IgD-negative memory B cell (primary cell): ENCODE measurements around the gene POLA1. TPM values are rescaled to one million over a fixed set of nuclear protein-coding genes. Genes with fewer than 3 reads are reported as not detected.
"Not testable (repeated sequence)": the region's sequence is repeated elsewhere in the genome, so short reads cannot be mapped to it uniquely, and the experiment has no call there.

ENCODE experiments used
- H3K27ac Mint-ChIP-seq, 3 donors: one replicate each; pipeline ENCODE4 v1.8.0; 2020 to 2022; ENCODE audit warnings: mild to moderate bottlenecking in 3 of 3, mixed read lengths in 3 of 3, moderate library complexity in 1 of 3
- H3K27me3 Mint-ChIP-seq: one replicate; pipeline ENCODE4 v1.8.0; 2021; ENCODE audit warnings: mixed read lengths
- H3K36me3 Mint-ChIP-seq: one replicate; pipeline ENCODE4 v1.8.0; 2020; ENCODE audit warnings: mild to moderate bottlenecking, mixed read lengths
- H3K4me1 Mint-ChIP-seq, 3 donors: one replicate each; pipeline ENCODE4 v1.8.0; 2020 to 2022; ENCODE audit warnings: mixed read lengths in 3 of 3, mild to moderate bottlenecking in 1 of 3
- H3K4me3 Mint-ChIP-seq, 4 donors: one replicate each; pipeline ENCODE4 v1.8.0; 2020 to 2022; ENCODE audit warnings: mild to moderate bottlenecking in 4 of 4, mixed read lengths in 4 of 4, moderate library complexity in 3 of 4
- H3K9me3 Mint-ChIP-seq, 3 donors: one replicate each; pipeline ENCODE4 v1.8.0; 2020 to 2021; ENCODE audit warnings: mixed read lengths in 3 of 3, mild to moderate bottlenecking in 1 of 3
- polyA plus RNA-seq: library from polyadenylated mRNA; unstranded; fragments of 300-500 nt; fragmentation: Illumina TruSeq; gene quantifications from one replicate; pipeline ENCODE4 v1.2.3, GENCODE V29; 2021

Gene POLA1
- polyA plus RNA-seq, 1 donor from 2014 or later = 4.3 TPM

- H3K27me3 Mint-ChIP-seq, H3K4me1 Mint-ChIP-seq, H3K9me3 Mint-ChIP-seq, H3K4me3 Mint-ChIP-seq, H3K36me3 Mint-ChIP-seq, H3K27ac Mint-ChIP-seq: not testable (repeated sequence)
Observed at GRCh38 chrX:24863779-24864178, 170.1 kb downstream of the POLA1 start.

GRCh38 chrX:24870143-24870542 lies 176.4 kb downstream of the POLA1 start:
- no peak overlapping the region for H3K4me3 Mint-ChIP-seq
- H3K27me3 Mint-ChIP-seq = no peaks in the 10 kb centered on the region
- H3K27ac Mint-ChIP-seq = no peak overlapping the region
- H3K36me3 Mint-ChIP-seq = no peaks in the 10 kb centered on the region
- H3K4me1 Mint-ChIP-seq = no peaks in the 10 kb centered on the region
- H3K9me3 Mint-ChIP-seq = no peaks in the 10 kb centered on the region

DNA sequence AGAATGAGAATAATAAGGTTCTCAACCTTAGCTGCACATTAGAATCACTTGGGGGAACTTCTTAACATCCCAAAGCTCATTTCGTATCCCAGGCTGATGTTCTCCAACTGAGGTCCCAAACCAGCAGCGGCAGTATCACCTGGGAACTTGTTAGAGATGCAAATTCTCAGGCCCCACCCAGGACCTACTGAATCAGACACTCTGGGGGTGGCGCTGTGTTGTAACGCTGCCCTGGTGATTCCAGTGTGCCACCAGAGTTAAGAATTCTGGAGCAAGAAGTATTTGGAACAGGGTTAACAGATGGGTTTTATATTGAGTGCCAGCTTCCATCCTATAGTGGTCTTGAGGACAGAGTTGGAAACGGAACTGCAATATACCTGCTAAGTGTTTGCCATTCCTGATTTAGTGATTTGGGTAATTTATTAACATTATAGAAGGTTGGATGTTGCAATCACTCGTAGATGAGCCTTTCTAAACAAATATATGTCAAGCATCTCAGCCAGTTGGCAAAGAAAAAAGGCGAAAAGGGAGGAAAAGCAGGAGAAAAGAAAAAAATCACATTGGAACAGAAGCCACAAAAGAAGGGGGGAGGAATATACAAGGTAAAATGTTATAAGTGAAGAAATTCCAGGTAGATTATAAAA lies 181.0 kb downstream of the POLA1 start:
- no peak overlapping the region for H3K27ac Mint-ChIP-seq
- H3K36me3 Mint-ChIP-seq = peaks cover 2% of the 10 kb centered on the region
- H3K9me3 Mint-ChIP-seq = no peaks in the 10 kb centered on the region
- H3K4me1 Mint-ChIP-seq = no peaks in the 10 kb centered on the region
- no peaks in the 10 kb centered on the region for H3K27me3 Mint-ChIP-seq
- no peak overlapping the region for H3K4me3 Mint-ChIP-seq

DNA sequence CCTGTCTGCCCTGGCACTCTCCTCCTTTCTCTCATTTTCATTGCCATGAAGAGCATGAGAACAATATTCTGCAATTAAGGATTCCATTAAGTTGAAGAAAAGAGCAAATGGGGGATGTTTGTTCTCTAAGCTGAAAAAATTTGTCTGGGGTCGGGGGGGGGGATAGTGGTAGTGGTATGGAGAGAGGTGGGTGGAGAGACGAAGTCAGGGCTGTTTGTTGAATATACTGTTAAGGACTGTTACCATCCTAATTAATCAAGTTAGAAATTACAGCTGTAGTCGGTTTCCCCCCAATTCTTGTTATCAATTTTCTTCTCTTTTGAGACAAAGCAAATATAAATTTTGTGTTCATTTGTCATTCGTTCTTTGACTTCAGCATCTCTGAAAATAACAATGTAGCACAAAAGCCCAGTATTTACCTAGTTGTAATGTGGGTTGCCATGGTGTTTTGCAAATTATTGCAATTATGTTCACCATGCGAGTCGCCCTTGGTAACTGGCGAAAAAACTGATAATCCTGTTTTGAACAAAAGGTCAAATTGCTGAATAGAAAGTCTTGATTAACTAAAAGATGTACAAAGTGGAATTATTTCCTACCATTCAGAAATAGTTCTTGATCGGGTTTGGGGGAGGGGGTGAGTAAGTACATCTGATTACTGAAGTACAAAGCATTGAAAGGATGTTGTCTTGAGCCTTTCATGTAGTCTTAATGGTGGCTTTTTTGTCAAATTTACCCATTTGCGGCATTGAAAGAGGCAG lies 183.0 kb downstream of the POLA1 start:
- Mint-ChIP-seq H3K4me1 (peaks cover 0 to 3% (median 0%) of the 10 kb centered on the region in 3 donors), H3K9me3 (no peaks in the 10 kb centered on the region), H3K4me3 (no peak overlapping the region), H3K27me3 (no peaks in the 10 kb centered on the region), H3K27ac (no peak overlapping the region), H3K36me3 (peaks cover 2% of the 10 kb centered on the region)

DNA sequence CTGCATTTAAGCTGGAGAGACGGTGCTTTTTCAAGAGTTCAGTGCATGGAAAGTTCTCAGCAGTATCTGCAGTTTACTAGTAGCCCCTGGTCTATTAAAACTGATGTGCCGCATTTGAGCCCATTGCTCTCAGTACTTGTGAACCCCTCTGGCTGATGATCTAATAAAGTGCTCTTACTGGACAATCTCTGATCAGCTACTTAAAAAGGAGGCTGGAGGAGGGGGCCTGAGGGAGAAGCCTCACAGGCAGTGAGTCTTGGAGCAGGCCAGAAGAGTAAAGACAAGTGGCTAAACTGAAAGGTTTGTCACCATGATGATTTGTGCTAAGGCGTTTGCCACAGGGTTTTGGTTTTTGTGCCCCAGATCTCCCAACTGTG lies 183.6 kb downstream of the POLA1 start:
- Mint-ChIP-seq H3K27ac (no peak overlapping the region), H3K4me3 (no peak overlapping the region), H3K36me3 (peaks cover 3% of the 10 kb centered on the region), H3K27me3 (no peaks in the 10 kb centered on the region), H3K9me3 (no peaks in the 10 kb centered on the region), H3K4me1 (peaks cover 0 to 4% (median 0%) of the 10 kb centered on the region in 3 donors)

DNA sequence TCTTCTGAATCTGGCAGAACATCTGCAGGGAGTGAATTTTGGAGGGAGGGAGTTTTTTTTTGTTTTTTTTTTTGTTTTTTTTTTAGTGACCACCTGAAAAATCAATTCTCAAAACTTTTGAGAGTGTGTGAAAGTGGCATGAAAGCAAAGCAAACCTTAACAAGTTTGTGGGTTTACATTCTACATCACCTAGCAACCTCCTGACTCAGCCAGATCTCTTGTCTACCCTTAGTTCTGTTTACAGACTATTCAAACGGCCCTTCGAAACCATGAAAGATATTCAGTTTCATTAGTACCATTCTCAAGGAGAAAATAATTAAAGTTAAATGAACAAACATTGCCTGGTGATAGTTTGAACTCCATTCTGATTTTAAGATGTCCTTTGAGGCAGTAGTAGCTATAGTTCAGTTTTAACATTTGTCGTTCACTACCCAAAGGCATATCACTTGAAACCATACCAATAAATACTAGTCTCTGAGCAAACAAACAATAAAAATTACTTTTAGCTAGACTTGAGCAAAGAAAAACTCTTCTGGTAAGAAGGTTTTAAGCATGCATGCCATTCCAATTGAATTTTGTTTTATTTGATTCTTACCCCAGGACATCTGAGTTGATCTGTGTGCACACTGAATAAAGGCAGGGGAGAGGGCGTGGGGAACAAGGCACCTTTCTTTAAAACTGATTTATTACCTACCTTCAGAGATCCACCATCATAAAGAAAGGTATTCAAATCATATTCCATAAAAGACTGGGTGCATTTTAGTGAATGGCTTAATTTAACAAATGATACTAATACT lies 184.3 kb downstream of the POLA1 start:
- H3K9me3 Mint-ChIP-seq = no peaks in the 10 kb centered on the region

GRCh38 chrX:24879679-24880078 lies 186.0 kb downstream of the POLA1 start:
- Mint-ChIP-seq H3K4me3 (no peak overlapping the region), H3K36me3 (peaks cover 3% of the 10 kb centered on the region), H3K4me1 (peaks cover 0 to 6% (median 0%) of the 10 kb centered on the region in 3 donors), H3K9me3 (no peaks in the 10 kb centered on the region), H3K27ac (no peak overlapping the region), H3K27me3 (no peaks in the 10 kb centered on the region)

More for the DNA sequence above, 184.3 kb downstream of the POLA1 start:
- H3K4me1 Mint-ChIP-seq = peaks cover 0 to 6% (median 0%) of the 10 kb centered on the region in 3 donors
- no peaks in the 10 kb centered on the region for H3K27me3 Mint-ChIP-seq
- peaks cover 3% of the 10 kb centered on the region for H3K36me3 Mint-ChIP-seq
- H3K4me3 Mint-ChIP-seq = no peak overlapping the region
- H3K27ac Mint-ChIP-seq = no peak overlapping the region

DNA sequence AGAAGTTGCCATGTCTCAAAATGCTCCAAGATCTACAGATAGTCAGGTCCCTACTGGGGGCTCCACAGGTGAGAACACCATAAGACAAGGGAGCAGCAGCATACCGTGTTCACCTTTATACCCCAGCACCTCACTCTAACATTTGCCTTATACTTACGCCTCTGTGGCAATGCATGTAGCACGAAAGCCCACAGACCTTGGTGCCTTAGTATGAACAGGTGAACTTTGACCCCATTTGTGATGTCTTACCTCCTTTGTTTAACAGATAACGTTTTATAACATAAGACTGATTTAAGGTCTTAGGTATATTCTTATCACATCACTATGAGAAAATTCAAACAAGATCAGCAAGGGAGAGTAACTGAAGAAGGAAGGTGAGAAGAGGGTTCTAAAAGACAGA lies 193.2 kb downstream of the POLA1 start:
- H3K36me3 Mint-ChIP-seq = peaks cover 5% of the 10 kb centered on the region
- H3K4me1 Mint-ChIP-seq = peaks cover 0 to 1% (median 0%) of the 10 kb centered on the region in 3 donors
- H3K9me3 Mint-ChIP-seq = no peaks in the 10 kb centered on the region
- H3K27me3 Mint-ChIP-seq = no peaks in the 10 kb centered on the region
- H3K4me3 Mint-ChIP-seq = no peak overlapping the region
- H3K27ac Mint-ChIP-seq = no peak overlapping the region

GRCh38 chrX:24890677-24891076 lies 197.0 kb downstream of the POLA1 start:
- H3K27ac Mint-ChIP-seq = no peak overlapping the region
- H3K9me3 Mint-ChIP-seq = peaks cover 2 to 4% (median 4%) of the 10 kb centered on the region in 3 donors
- H3K4me3 Mint-ChIP-seq = no peak overlapping the region
- H3K27me3 Mint-ChIP-seq = no peaks in the 10 kb centered on the region
- peaks cover 4% of the 10 kb centered on the region for H3K36me3 Mint-ChIP-seq
- no peaks in the 10 kb centered on the region for H3K4me1 Mint-ChIP-seq

- Mint-ChIP-seq H3K36me3 (peaks cover 8% of the 10 kb centered on the region), H3K4me1 (peaks cover 0 to 3% (median 0%) of the 10 kb centered on the region in 3 donors), H3K27ac (no peak overlapping the region), H3K4me3 (no peak overlapping the region), H3K9me3 (no peaks in the 10 kb centered on the region), H3K27me3 (no peaks in the 10 kb centered on the region)
Observed at GRCh38 chrX:24899391-24899790, 205.7 kb downstream of the POLA1 start.

GRCh38 chrX:24900234-24900633 lies 206.5 kb downstream of the POLA1 start:
- H3K4me1 Mint-ChIP-seq = peaks cover 0 to 3% (median 0%) of the 10 kb centered on the region in 3 donors
- no peak overlapping the region for H3K27ac Mint-ChIP-seq
- peaks cover 8% of the 10 kb centered on the region for H3K36me3 Mint-ChIP-seq
- H3K27me3 Mint-ChIP-seq = no peaks in the 10 kb centered on the region
- H3K4me3 Mint-ChIP-seq = no peak overlapping the region
- no peaks in the 10 kb centered on the region for H3K9me3 Mint-ChIP-seq

DNA sequence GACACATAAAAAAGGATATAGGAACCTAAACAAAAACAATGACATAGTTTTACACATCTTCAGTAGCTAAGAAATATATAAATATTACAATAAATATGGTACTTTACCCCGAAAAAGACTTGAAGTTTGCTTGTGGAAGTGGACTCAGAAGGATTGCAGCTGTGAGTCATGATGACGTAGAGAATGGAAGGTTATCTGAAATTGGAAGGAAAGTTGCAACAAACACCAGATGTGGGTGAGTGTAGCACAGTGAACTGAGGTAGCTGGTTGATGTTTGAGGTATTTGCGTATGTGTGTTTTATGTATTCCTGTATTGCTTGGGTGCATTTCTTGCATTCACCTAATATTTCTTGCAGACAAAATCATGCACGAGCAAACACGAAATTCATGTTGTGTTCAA lies 209.1 kb downstream of the POLA1 start:
- Mint-ChIP-seq H3K4me3 (no peak overlapping the region), H3K27ac (no peak overlapping the region), H3K27me3 (no peaks in the 10 kb centered on the region), H3K4me1 (no peaks in the 10 kb centered on the region), H3K36me3 (peaks cover 8% of the 10 kb centered on the region), H3K9me3 (peaks cover 0 to 5% (median 0%) of the 10 kb centered on the region in 3 donors)

DNA sequence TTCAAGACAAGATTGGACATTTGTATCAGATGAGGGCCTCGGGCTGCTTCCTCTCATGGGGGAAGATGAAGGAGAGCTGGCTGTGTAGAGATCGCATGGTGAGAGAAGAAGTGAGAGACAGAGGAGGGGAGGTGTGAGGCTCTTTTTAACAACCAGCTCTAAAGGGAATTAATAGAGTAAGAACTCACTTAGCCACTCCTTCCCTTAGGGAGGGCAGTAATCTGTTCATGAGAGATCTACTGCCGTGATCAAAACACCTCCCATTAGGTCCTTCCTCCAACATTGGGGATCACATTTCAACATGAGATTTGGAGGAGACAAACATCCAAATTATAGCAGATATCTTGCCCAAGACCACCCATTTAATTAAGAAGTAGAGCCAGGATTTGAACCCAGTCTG lies 225.0 kb downstream of the POLA1 start:
- Mint-ChIP-seq H3K36me3 (no peaks in the 10 kb centered on the region), H3K4me1 (no peaks in the 10 kb centered on the region), H3K9me3 (no peaks in the 10 kb centered on the region), H3K27ac (no peak overlapping the region), H3K27me3 (no peaks in the 10 kb centered on the region), H3K4me3 (no peak overlapping the region)

DNA sequence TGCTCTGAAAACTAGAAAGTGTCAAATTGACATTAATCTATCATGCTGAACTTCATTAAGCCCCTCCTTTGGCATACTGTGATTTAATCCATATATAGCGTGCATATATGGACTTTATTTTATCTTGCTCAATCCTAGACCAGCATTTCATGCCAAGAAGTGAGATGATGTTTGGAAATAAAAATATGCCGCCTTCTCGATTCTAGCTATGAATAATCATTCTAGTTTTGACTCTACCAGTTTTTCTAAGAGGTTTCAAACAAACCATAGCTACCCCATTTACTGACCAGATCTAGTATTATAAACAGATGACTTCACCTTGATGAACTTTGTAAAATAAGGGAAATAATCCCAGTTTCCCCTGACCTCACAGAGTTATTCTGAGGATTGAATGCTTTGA lies 227.1 kb downstream of the POLA1 start:
- H3K27ac Mint-ChIP-seq = no peak overlapping the region
- H3K9me3 Mint-ChIP-seq = no peaks in the 10 kb centered on the region
- H3K36me3 Mint-ChIP-seq = no peaks in the 10 kb centered on the region
- no peaks in the 10 kb centered on the region for H3K4me1 Mint-ChIP-seq
- H3K4me3 Mint-ChIP-seq = no peak overlapping the region
- H3K27me3 Mint-ChIP-seq = peaks cover 1% of the 10 kb centered on the region

- no peak overlapping the region for H3K4me3 Mint-ChIP-seq
- H3K4me1 Mint-ChIP-seq = no peaks in the 10 kb centered on the region
- peaks cover 2% of the 10 kb centered on the region for H3K36me3 Mint-ChIP-seq
- H3K27ac Mint-ChIP-seq = no peak overlapping the region
- peaks cover 1% of the 10 kb centered on the region for H3K27me3 Mint-ChIP-seq
- peaks cover 0 to 2% (median 0%) of the 10 kb centered on the region in 3 donors for H3K9me3 Mint-ChIP-seq
Observed at GRCh38 chrX:24925430-24925829, 231.7 kb downstream of the POLA1 start.
